Transverse colon (tissue), 4 donors: ENCODE data around the gene TMEM200A.

ENCODE experiments used
- CTCF ChIP-seq, 5 experiments: fragments of 200-600 bp in 3 of 5; fragments of 450-650 bp in 2 of 5; sonication (generic) in 3 of 5; IDR thresholded peaks; 1 replicate in 2 of 5; 2 replicates in 3 of 5; pipeline ENCODE4 v1.5.1; 2016 to 2017; ENCODE audit warnings: antibody characterized with exemption in 5 of 5, inconsistent platforms in 3 of 5, mild to moderate bottlenecking in 2 of 5, moderate library complexity in 1 of 5
- EP300 ChIP-seq: sonication (generic); formaldehyde crosslinking; IDR thresholded peaks from one replicate; pipeline ENCODE4 v1.6.1; 2017; ENCODE audit warnings: antibody characterized with exemption, low read depth
- POLR2AphosphoS5 ChIP-seq, 3 donors: sonication (generic); formaldehyde crosslinking; IDR thresholded peaks; one replicate each; pipeline ENCODE4 v1.6.1; 2016; ENCODE audit warnings: antibody characterized with exemption in 3 of 3

- no peak for TF ChIP-seq CTCF (IDR thresholded peaks at IDR 0.05)
- no peak for TF ChIP-seq EP300
- no peak for TF ChIP-seq POLR2AphosphoS5 (IDR thresholded peaks at IDR 0.05)
Observed at GRCh38 chr6:130371921-130372420, 6.2 kb downstream of the TMEM200A start.
